ENCODE results near the gene GPD2.

DNA sequence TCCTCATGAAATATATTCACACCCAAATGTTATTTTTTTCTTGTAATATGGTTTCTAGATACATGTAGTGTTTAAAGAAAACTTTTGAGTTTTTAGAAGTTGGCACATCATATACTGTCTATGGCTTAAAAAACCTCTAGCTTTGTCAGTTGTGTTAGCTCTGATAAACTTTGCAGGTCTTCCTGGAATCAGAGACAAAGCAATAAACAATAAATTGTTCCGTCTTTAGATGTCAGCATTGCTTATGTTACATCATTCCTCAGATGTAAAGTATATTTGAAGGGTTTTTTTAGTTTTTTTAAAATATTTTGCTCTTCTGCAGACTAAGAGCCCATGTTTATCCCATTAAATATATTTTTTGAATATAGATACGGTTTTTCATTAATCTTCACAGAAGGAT lies 145.1 kb downstream of the GPD2 start:
- TF ChIP-seq, protein P1, sequence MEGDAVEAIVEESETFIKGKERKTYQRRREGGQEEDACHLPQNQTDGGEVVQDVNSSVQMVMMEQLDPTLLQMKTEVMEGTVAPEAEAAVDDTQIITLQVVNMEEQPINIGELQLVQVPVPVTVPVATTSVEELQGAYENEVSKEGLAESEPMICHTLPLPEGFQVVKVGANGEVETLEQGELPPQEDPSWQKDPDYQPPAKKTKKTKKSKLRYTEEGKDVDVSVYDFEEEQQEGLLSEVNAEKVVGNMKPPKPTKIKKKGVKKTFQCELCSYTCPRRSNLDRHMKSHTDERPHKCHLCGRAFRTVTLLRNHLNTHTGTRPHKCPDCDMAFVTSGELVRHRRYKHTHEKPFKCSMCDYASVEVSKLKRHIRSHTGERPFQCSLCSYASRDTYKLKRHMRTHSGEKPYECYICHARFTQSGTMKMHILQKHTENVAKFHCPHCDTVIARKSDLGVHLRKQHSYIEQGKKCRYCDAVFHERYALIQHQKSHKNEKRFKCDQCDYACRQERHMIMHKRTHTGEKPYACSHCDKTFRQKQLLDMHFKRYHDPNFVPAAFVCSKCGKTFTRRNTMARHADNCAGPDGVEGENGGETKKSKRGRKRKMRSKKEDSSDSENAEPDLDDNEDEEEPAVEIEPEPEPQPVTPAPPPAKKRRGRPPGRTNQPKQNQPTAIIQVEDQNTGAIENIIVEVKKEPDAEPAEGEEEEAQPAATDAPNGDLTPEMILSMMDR (IDR thresholded peaks at IDR 0.05; ENCODE audit: low read length) = no peak
- TF ChIP-seq EZH2 (optimal IDR thresholded peaks at IDR 0.05; ENCODE audit: low read depth, low read length) = no peak

All from MM.1S (cell line).